ENCODE data around the gene CAMTA1. TPM values are rescaled to one million over a fixed set of nuclear protein-coding genes. Genes with fewer than 3 reads are reported as not detected.

Gene CAMTA1
- total RNA-seq, 1 donor from 2014 or later = 99.0 TPM

- Mint-ChIP-seq H3K9me3 (ENCODE audit: low read depth) (no peaks in the 10 kb centered on the region), H3K27me3 (peaks cover 9% of the 10 kb centered on the region), H3K4me1 (ENCODE audit: low read depth) (peaks cover 10% of the 10 kb centered on the region), H3K36me3 (ENCODE audit: insufficient read depth) (no peaks in the 10 kb centered on the region), H3K27ac (no peak overlapping the region), H3K4me3 (ENCODE audit: low read depth) (no peak overlapping the region)
- TF ChIP-seq CTCF (IDR thresholded peaks at IDR 0.05; ENCODE audit: unreplicated experiment) = no peak
- DNase-seq (ENCODE audit: low spot score, unreplicated experiment) = no peak
Measured at GRCh38 chr1:7666249-7666648, 881.0 kb downstream of the CAMTA1 start.

GRCh38 chr1:7667159-7667558, 881.9 kb downstream of the CAMTA1 start:
- Mint-ChIP-seq H3K27ac (no peak overlapping the region), H3K4me3 (ENCODE audit: low read depth) (no peak overlapping the region), H3K27me3 (peaks cover 11% of the 10 kb centered on the region), H3K9me3 (ENCODE audit: low read depth) (no peaks in the 10 kb centered on the region), H3K4me1 (ENCODE audit: low read depth) (peaks cover 9% of the 10 kb centered on the region), H3K36me3 (ENCODE audit: insufficient read depth) (no peaks in the 10 kb centered on the region)
- no peak for DNase-seq (ENCODE audit: low spot score, unreplicated experiment)
- TF ChIP-seq CTCF (IDR thresholded peaks at IDR 0.05; ENCODE audit: unreplicated experiment) = no peak

GRCh38 chr1:7667625-7668218, 882.5 kb downstream of the CAMTA1 start:
- TF ChIP-seq CTCF (IDR thresholded peaks at IDR 0.05; ENCODE audit: unreplicated experiment) = peak; percentile 98
- peak; percentile 95 for DNase-seq (ENCODE audit: low spot score, unreplicated experiment)
- peaks cover 8% of the 10 kb centered on the region for H3K4me1 Mint-ChIP-seq (ENCODE audit: low read depth)
- no peaks in the 10 kb centered on the region for H3K9me3 Mint-ChIP-seq (ENCODE audit: low read depth)
- H3K36me3 Mint-ChIP-seq (ENCODE audit: insufficient read depth) = no peaks in the 10 kb centered on the region
- H3K27ac Mint-ChIP-seq = no peak overlapping the region
- no peak overlapping the region for H3K4me3 Mint-ChIP-seq (ENCODE audit: low read depth)
- peaks cover 8% of the 10 kb centered on the region for H3K27me3 Mint-ChIP-seq

- Mint-ChIP-seq H3K27ac (no peak overlapping the region), H3K36me3 (ENCODE audit: insufficient read depth) (no peaks in the 10 kb centered on the region), H3K27me3 (peaks cover 8% of the 10 kb centered on the region), H3K4me3 (ENCODE audit: low read depth) (peak overlapping the region; percentile 69), H3K9me3 (ENCODE audit: low read depth) (no peaks in the 10 kb centered on the region), H3K4me1 (ENCODE audit: low read depth) (peaks cover 8% of the 10 kb centered on the region)
- peak; percentile 92 for TF ChIP-seq CTCF (IDR thresholded peaks at IDR 0.05; ENCODE audit: unreplicated experiment)
- DNase-seq (ENCODE audit: low spot score, unreplicated experiment) = peak; percentile 68
Measured at GRCh38 chr1:7669559-7670311, 884.5 kb downstream of the CAMTA1 start.

- TF ChIP-seq CTCF (IDR thresholded peaks at IDR 0.05; ENCODE audit: unreplicated experiment) = no peak
- H3K27me3 Mint-ChIP-seq = peaks cover 8% of the 10 kb centered on the region
- no peaks in the 10 kb centered on the region for H3K9me3 Mint-ChIP-seq (ENCODE audit: low read depth)
- H3K27ac Mint-ChIP-seq = no peak overlapping the region
- H3K36me3 Mint-ChIP-seq (ENCODE audit: insufficient read depth) = no peaks in the 10 kb centered on the region
- no peak for DNase-seq (ENCODE audit: low spot score, unreplicated experiment)
- peaks cover 8% of the 10 kb centered on the region for H3K4me1 Mint-ChIP-seq (ENCODE audit: low read depth)
- H3K4me3 Mint-ChIP-seq (ENCODE audit: low read depth) = peak overlapping the region; percentile 69
Measured at GRCh38 chr1:7670334-7671145, 885.3 kb downstream of the CAMTA1 start.

All from progenitor cell of endocrine pancreas (in vitro differentiated cells).